HEK293T (cell line): ENCODE measurements around the gene NUTM1.

ENCODE experiments used
- ARNT ChIP-seq: fragments of 450-650 bp; IDR thresholded peaks from 2 replicates; pipeline ENCODE4 v1.6.1; 2017; ENCODE audit warnings: mild to moderate bottlenecking
- BHLHE40 ChIP-seq: fragments of 450-650 bp; IDR thresholded peaks from 2 replicates; pipeline ENCODE4 v1.6.1; 2016; ENCODE audit warnings: mild to moderate bottlenecking, moderate library complexity, borderline replicate concordance
- FOXA1 ChIP-seq: fragments of 450-650 bp; IDR thresholded peaks from 2 replicates; pipeline ENCODE4 v1.6.1; 2016; ENCODE audit warnings: mild to moderate bottlenecking
- FOXM1 ChIP-seq: fragments of 450-650 bp; IDR thresholded peaks from 2 replicates; pipeline ENCODE4 v1.6.1; 2017; ENCODE audit warnings: mild to moderate bottlenecking, borderline replicate concordance
- HDGF ChIP-seq: fragments of 450-650 bp; IDR thresholded peaks from 2 replicates; pipeline ENCODE4 v1.6.1; 2017; ENCODE audit warnings: antibody characterized with exemption, borderline replicate concordance
- LEF1 ChIP-seq: fragments of 450-650 bp; IDR thresholded peaks from 2 replicates; pipeline ENCODE4 v1.6.1; 2017; ENCODE audit warnings: mild to moderate bottlenecking, borderline replicate concordance
- NFRKB ChIP-seq: fragments of 450-650 bp; IDR thresholded peaks from 2 replicates; pipeline ENCODE4 v1.6.1; 2016; ENCODE audit warnings: mild to moderate bottlenecking, moderate library complexity
- PKNOX1 ChIP-seq: fragments of 450-650 bp; IDR thresholded peaks from 2 replicates; pipeline ENCODE4 v1.6.1; 2016
- SP1 ChIP-seq: fragments of 450-650 bp; IDR thresholded peaks from 2 replicates; pipeline ENCODE4 v1.6.1; 2017
- SUZ12 ChIP-seq: fragments of 450-650 bp; IDR thresholded peaks from 2 replicates; pipeline ENCODE4 v1.6.1; 2016; ENCODE audit warnings: mild to moderate bottlenecking
- TARDBP ChIP-seq: fragments of 450-650 bp; IDR thresholded peaks from 2 replicates; pipeline ENCODE4 v1.6.1; 2016
- ZNF384 ChIP-seq: fragments of 450-650 bp; IDR thresholded peaks from 2 replicates; pipeline ENCODE4 v1.6.1; 2016

- TF ChIP-seq SUZ12 (no peak), ARNT (no peak), TARDBP (no peak), FOXA1 (no peak), PKNOX1 (no peak), BHLHE40 (no peak), ZNF384 (no peak), SP1 (no peak), NFRKB (no peak), HDGF (no peak), LEF1 (no peak), FOXM1 (no peak)
These were observed 11.2 kb downstream of the NUTM1 start for GRCh38 chr15:34354286-34354685.
